HG03025 (cell line): ENCODE measurements around the gene GALM.
"Not testable (repeated sequence)": the region's sequence is repeated elsewhere in the genome, so short reads cannot be mapped to it uniquely, and the experiment has no call there.

Experiments
- ATAC-seq: cut with Tn5 transposase; IDR thresholded peaks from one replicate; pipeline ENCODE4 v1.9.1; 2021; ENCODE audit warnings: mild to moderate bottlenecking, moderate library complexity; ENCODE audit not compliant: unreplicated experiment, low FRiP score

Gene GALM

DNA sequence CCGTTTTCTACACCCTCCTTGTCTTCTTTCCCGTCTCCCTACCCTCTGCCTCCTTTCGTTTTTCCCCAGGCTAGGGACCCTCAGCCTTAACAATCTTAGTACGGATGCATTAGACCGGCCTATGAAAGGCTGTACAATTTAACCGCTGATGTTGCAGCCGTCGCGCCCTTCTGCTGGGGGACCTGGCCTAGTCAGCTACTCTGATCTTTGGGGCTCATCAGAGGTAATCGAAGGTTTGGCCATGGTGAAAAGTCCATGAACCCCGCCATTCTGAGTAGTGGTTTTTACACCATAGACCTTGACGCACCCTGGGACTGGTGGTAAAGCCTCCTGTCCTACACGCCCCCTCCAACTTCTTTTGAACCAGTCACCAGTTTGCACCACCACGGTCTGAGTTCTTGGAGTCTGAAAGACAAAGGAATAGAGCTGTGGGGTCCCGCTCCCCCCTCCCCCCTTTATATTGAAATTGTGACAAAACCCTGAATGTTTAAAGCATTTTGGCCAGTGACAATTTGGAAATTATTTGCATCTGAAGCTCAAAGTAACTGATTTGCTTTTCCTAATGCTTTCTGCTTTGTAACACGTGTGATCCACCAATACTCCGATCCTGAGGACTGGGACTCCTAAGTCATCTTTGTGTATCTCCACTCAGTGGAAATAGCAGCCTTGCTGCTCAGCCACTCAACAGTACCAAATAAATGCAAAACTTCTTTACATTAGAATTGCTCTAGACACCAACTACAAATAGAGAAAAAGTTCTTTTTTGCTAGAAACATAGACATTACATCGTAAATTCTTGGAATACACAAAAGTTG is 85.9 kb downstream of the GALM start:
- ATAC-seq = no peak

DNA sequence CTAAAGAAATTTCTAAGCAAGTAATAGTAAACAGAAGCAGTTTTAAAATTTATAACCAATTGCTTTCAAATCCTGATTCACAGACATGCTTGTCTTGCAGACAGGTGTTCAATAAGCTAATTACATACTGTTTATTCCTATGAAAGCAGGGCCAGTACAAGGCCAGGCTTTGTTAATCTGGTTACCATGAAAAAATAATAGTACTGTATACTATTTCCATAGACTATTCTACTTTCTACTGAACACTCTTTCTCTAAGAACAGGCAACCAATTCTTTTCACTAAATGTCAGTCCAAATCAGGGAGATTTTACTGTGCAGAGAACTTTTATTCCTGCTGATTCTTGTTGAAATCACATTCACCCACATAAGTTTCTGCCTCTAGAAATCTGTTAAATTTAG is 88.1 kb downstream of the GALM start:
- no peak for ATAC-seq

DNA sequence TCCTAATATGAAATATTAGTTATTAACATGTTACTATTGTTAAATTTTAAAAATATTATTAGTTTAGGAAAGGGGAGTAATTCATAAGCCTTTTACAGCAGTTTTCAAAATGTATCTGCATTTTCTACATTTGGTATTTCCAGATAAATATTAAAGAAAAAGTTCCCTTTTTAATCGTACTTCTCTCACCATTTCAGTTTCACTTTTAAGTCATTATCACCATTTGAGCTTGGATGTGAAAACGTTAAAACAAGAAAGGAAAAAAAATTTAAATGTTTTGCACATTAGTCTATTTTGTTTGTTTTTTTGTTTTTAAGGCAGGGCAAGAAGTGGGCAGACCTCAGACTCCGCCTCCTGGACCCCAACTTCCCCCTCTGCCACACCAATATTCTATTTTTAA is 88.6 kb downstream of the GALM start:
- ATAC-seq = no peak

DNA sequence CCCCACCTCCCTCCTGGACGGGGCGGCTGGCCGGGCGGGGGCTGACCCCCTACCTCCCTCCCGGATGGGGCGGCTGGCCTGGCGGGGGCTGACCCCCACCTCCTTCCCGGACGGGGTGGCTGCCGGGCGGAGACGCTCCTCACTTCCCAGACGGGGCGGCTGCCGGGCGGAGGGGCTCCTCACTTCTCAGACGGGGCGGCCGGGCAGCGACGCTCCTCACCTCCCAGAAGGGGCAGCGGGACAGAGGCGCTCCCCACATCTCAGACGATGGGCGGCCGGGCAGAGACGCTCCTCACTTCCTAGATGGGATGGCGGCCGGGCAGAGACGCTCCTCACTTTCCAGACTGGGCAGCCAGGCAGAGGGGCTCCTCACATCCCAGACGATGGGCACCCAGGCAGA is 90.0 kb downstream of the GALM start:
- not testable (repeated sequence) for ATAC-seq

DNA sequence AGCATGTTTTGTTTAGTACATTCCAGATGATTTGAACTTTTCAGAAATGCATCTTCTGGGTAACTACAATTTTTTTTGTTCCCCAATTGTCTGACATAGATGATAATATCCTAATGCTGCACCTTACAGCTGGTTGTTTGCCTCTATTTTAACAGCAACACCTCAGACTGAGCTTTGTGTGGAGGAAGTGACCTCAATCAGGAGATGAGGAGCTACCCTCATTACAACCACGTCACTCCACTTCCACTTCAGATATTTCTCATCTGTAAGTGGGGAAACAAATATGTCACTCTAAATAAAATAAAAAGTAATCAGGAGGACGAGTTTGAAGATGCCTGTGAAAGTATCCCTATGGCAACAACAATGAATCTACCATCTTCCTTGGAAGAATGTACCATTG is 97.3 kb downstream of the GALM start:
- no peak for ATAC-seq

DNA sequence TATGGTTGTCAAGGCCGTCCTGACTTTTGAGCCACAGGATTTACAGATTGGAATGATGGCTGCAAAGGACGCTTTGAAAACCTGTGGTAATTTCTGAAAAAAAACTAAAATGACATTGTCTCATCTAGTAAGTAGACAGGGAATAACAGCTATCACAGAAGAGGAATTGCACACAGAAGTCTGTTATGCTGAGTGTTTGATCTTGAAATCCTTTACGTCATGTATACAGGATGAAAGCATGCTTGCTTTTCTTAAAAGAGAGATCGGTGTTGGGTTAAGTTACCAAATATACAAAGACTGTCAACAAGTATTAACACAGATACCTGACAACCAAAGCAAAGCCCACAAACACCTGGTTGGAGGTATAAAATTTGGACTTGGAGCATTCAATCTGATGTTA is 97.8 kb downstream of the GALM start:
- no peak for ATAC-seq

DNA sequence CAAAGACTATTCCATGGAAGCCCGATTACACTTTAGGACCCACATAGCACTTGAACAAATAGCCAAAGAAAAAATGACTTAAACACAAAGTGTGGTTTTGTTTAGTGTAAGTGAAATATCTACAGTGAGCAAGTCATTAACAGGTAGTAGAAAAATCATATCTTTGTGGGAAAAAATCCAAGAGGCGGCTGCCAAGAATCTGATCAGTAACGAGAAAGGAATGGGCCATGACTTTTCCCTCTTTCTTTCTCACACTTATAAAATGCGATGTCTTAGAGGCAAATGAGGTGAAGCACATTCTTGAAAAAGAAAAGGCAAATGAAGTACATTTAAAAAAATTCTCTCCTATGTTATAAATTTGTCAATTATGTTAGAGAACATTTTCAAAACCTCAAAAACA is 99.2 kb downstream of the GALM start:
- ATAC-seq = no peak

DNA sequence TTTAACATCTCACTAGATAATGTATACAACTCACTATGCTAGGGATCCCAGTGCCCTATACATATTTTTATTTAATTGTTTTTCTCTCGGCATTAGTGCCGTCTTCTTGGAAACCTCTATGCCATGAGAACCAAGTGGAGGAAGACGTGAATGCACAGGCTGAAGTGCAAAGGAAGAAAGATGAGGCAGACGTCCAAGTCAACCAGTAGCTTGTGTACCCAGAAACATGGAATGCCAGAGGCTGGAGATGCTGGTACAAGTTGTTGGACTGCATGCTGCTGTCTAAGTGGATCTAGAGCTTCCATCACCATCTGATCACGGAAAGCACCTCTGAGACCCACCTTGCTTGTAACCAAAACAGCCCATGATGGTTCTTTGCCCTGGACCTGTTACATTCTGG is 99.6 kb downstream of the GALM start:
- ATAC-seq = no peak

DNA sequence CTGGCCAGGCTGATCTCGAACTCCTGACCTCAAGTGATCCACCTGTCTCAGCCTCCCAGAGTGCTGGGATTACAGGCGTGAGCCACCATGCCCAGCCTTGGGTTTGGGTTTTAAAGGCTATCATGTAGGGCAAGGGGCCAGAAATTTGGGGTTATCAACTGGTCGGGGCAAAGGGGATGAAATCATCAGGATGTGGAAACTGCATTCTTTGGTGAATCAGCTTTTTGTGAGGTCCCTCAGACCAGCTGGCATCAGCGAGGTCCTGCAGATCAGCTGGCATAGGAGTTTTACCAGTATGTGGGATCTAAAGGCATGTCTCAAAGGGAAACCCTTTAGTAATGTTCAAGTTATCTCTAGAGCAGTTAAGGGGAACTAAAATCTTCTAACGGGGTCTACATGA is 105.7 kb downstream of the GALM start:
- no peak for ATAC-seq

DNA sequence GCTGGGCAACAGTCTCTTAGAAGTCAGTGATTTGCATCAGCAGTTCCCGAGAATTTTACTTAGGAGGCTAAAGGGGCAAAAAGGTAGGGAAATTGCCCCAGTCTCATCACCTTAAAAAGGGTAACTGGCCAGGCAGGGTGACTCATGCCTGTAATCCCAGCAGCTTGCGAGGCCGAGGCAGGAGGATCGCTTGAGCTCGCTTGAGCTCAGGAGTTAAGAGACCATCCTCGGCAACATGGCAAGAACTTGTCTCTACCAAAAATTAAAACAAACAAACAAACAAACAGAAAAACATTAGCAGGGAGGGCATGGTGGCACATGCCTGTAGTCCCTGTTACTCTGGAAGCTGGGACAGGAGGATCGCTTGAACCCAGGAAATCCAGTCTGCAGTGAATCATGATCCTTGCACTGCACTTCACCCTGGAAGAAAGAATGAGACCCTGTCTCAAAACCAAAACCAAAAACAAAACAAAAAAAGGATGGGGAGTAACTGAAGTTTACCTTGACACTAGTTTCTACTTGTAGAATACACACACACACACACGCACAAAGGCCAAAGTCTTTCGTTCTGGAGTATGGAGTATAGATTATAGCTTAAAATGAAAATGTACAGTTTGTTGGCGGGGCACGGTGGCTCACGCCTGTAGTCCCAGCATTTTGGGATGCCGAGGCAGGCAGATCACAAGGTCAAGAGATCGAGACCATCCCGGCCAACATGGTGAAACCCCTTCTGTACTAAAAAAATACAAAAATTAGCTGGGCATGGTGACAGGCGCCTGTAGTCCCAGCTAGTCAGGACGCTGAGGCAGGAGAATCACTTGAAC is 109.4 kb downstream of the GALM start:
- ATAC-seq = no peak

DNA sequence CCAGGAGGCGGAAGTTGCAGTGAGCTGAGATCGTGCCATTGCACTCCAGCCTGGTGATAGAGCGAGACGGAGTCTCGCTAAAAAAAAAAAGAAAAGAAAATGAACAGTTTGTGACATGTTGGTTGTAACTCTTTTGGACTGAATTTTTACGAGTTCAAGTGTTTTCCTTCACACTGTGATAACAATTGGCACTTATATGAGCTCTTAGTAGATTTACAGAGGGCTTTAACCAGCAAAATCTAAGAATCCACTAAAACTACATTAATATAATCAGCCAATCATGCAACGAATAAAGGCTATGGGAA is 110.0 kb downstream of the GALM start:
- no peak for ATAC-seq

DNA sequence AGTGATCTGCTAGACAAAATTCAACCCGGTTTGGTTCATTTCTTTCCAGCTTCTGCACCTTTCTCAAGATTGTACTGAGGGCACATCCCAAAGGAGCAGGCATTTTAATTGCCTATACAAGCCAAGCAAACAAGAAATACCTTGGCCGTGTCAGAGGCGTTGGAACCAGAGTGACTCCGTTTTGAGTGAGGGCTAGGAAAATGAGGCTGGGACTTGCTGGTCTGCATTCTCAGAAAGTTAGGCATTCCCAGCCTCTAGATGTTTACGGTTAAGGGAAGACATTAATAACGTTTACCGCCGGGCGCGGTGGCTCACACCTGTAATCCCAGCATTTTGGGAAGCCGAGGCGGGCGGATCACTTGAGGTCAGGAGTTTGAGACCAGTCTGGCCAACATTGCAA is 110.6 kb downstream of the GALM start:
- no peak for ATAC-seq

DNA sequence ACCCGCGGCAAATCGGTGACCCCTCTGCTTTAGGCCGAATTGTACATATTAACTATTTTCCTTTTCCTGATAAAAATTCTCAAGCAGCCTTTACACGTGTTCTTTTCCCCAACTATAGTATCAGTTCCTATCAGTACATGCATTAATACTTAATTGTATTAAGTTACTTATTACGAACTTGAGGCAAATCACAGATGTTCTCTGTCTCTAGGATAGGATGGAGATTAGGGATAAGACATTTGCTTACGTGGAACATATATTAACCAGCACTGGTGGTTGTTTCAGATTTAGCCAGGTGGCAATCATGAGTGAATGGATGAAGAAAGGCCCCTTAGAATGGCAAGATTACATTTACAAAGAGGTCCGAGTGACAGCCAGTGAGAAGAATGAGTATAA is 112.8 kb downstream of the GALM start:
- no peak for ATAC-seq

DNA sequence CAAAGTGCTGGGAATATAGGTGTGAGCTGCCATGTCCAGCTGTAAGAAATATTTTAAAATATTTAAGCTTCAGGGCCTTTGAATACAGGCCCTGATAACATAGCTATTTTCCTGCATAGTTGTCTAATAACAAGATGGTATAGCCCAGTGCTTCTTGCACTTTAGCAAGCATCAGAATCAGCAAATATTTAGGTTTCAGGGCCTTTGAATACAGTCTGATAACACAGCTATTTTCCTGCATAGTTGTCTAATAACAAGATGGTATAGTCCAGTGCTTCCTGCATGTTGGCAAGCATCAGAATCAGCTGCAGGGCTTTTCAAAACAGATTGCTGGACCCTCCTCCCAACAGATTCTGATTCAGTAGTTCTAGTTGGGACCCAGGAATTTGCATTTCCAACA is 117.7 kb downstream of the GALM start:
- ATAC-seq = no peak
